Adipocyte (in vitro differentiated cells): ENCODE results near the gene ARMC6.

Source experiments
- DNase-seq: peaks from one replicate; pipeline ENCODE4 v3.0.0-alpha.2; 2015; ENCODE audit warnings: low read depth
- H3K27me3 ChIP-seq: replicated peaks from 2 replicates; pipeline ENCODE4 v1.7.0; 2013; ENCODE audit warnings: mild to moderate bottlenecking, low read length, moderate library complexity; ENCODE audit not compliant: control insufficient read depth, insufficient read depth
- H3K36me3 ChIP-seq: 2 replicates; pipeline ENCODE4 v1.7.0; 2013; ENCODE audit warnings: low read length, mild to moderate bottlenecking, moderate library complexity; ENCODE audit not compliant: control insufficient read depth, insufficient read depth, severe bottlenecking
- H3K4me1 ChIP-seq: 2 replicates; pipeline ENCODE4 v1.7.0; 2013; ENCODE audit warnings: mild to moderate bottlenecking, low read length, moderate library complexity; ENCODE audit not compliant: control insufficient read depth, insufficient read depth
- H3K4me3 ChIP-seq: 2 replicates; pipeline ENCODE4 v1.7.0; 2013; ENCODE audit warnings: mild to moderate bottlenecking, low read length, moderate library complexity
- H3K9ac ChIP-seq: 2 replicates; pipeline ENCODE4 v1.7.0; 2013; ENCODE audit warnings: mild to moderate bottlenecking, low read length, moderate library complexity
- H3K9me3 ChIP-seq: 2 replicates; pipeline ENCODE4 v1.7.0; 2013; ENCODE audit warnings: mild to moderate bottlenecking, low read length, moderate library complexity; ENCODE audit not compliant: control insufficient read depth

Gene ARMC6

GRCh38 chr19:19033426-19034203, at the start of gene ARMC6, which contains the start of gene SUGP2:
TSS of gene ARMC6 (plus strand) at chr19:19033603. CDS start at chr19:19034210, 607 bp downstream.
TSS of gene SUGP2 (minus strand) at chr19:19033517. CDS start at chr19:19031071, 2,446 bp downstream.
- H3K4me1 ChIP-seq, result peaks cover 15% of the 10 kb centered on the region
- peak within 1 kb of the TSS; percentile 98 for H3K9ac ChIP-seq
- no peaks in the 10 kb centered on the region for H3K9me3 ChIP-seq
- DNase-seq, result peak; percentile 94
- peak within 1 kb of the TSS; percentile 96 for H3K4me3 ChIP-seq
- peaks cover 24% of the 10 kb centered on the region for H3K36me3 ChIP-seq
- no peaks in the 10 kb centered on the region for H3K27me3 ChIP-seq

GRCh38 chr19:18984251-18984650, 49.2 kb upstream of the ARMC6 start:
- H3K9ac ChIP-seq, result no peak overlapping the region
- H3K4me3 ChIP-seq, result no peak overlapping the region

GRCh38 chr19:18985257-18985656, 48.1 kb upstream of the ARMC6 start:
- H3K9me3 ChIP-seq, result no peaks in the 10 kb centered on the region
- no peaks in the 10 kb centered on the region for H3K4me1 ChIP-seq
- no peak overlapping the region for H3K4me3 ChIP-seq
- H3K36me3 ChIP-seq, result no peaks in the 10 kb centered on the region
- peaks cover 18% of the 10 kb centered on the region for H3K27me3 ChIP-seq
- no peak for DNase-seq
- no peak overlapping the region for H3K9ac ChIP-seq

More at GRCh38 chr19:18984251-18984650, 49.2 kb upstream of the ARMC6 start:
- DNase-seq, result no peak
- H3K9me3 ChIP-seq, result no peaks in the 10 kb centered on the region
- no peaks in the 10 kb centered on the region for H3K36me3 ChIP-seq
- no peaks in the 10 kb centered on the region for H3K4me1 ChIP-seq
- H3K27me3 ChIP-seq, result peaks cover 18% of the 10 kb centered on the region

- Histone ChIP-seq H3K27me3 (peaks cover 15% of the 10 kb centered on the region), H3K4me3 (no peak overlapping the region), H3K9me3 (no peaks in the 10 kb centered on the region), H3K9ac (no peak overlapping the region), H3K36me3 (peaks cover 17% of the 10 kb centered on the region), H3K4me1 (no peaks in the 10 kb centered on the region)
- DNase-seq, result no peak
Observed at GRCh38 chr19:18987456-18987855, 45.9 kb upstream of the ARMC6 start.

GRCh38 chr19:18989316-18989715, 44.1 kb upstream of the ARMC6 start:
- Histone ChIP-seq H3K27me3 (peaks cover 1% of the 10 kb centered on the region), H3K9ac (no peak overlapping the region), H3K9me3 (no peaks in the 10 kb centered on the region), H3K4me3 (no peak overlapping the region), H3K36me3 (peaks cover 36% of the 10 kb centered on the region), H3K4me1 (no peaks in the 10 kb centered on the region)
- no peak for DNase-seq

- Histone ChIP-seq H3K27me3 (no peaks in the 10 kb centered on the region), H3K36me3 (peaks cover 42% of the 10 kb centered on the region), H3K4me3 (no peak overlapping the region), H3K9ac (no peak overlapping the region), H3K9me3 (no peaks in the 10 kb centered on the region), H3K4me1 (no peaks in the 10 kb centered on the region)
- no peak for DNase-seq
Observed at GRCh38 chr19:18990128-18990708, 43.2 kb upstream of the ARMC6 start.

- H3K4me1 ChIP-seq, result peaks cover 3% of the 10 kb centered on the region
- no peak overlapping the region for H3K4me3 ChIP-seq
- no peaks in the 10 kb centered on the region for H3K9me3 ChIP-seq
- H3K36me3 ChIP-seq, result peaks cover 42% of the 10 kb centered on the region
- DNase-seq, result no peak
- no peak overlapping the region for H3K9ac ChIP-seq
- no peaks in the 10 kb centered on the region for H3K27me3 ChIP-seq
Observed at GRCh38 chr19:18991006-18991405, 42.4 kb upstream of the ARMC6 start.

GRCh38 chr19:18991468-18991867, 41.9 kb upstream of the ARMC6 start:
- Histone ChIP-seq H3K4me3 (no peak overlapping the region), H3K4me1 (peaks cover 7% of the 10 kb centered on the region), H3K9me3 (no peaks in the 10 kb centered on the region), H3K27me3 (no peaks in the 10 kb centered on the region), H3K9ac (no peak overlapping the region), H3K36me3 (peaks cover 42% of the 10 kb centered on the region)
- no peak for DNase-seq

- DNase-seq, result no peak
- H3K27me3 ChIP-seq, result no peaks in the 10 kb centered on the region
- peaks cover 43% of the 10 kb centered on the region for H3K36me3 ChIP-seq
- peaks cover 7% of the 10 kb centered on the region for H3K4me1 ChIP-seq
- H3K9ac ChIP-seq, result no peak overlapping the region
- H3K4me3 ChIP-seq, result no peak overlapping the region
- no peaks in the 10 kb centered on the region for H3K9me3 ChIP-seq
Observed at GRCh38 chr19:18992696-18993095, 40.7 kb upstream of the ARMC6 start.

- Histone ChIP-seq H3K9ac (no peak overlapping the region), H3K27me3 (no peaks in the 10 kb centered on the region), H3K9me3 (no peaks in the 10 kb centered on the region), H3K4me1 (peaks cover 7% of the 10 kb centered on the region), H3K4me3 (no peak overlapping the region), H3K36me3 (peaks cover 47% of the 10 kb centered on the region)
- DNase-seq, result no peak
Observed at GRCh38 chr19:18993115-18993514, 40.3 kb upstream of the ARMC6 start.

GRCh38 chr19:18995804-18996241, 37.6 kb upstream of the ARMC6 start:
- no peak overlapping the region for H3K4me3 ChIP-seq
- DNase-seq, result peak; percentile 88
- no peaks in the 10 kb centered on the region for H3K27me3 ChIP-seq
- H3K9me3 ChIP-seq, result no peaks in the 10 kb centered on the region
- H3K36me3 ChIP-seq, result peaks cover 68% of the 10 kb centered on the region
- H3K4me1 ChIP-seq, result peaks cover 7% of the 10 kb centered on the region
- H3K9ac ChIP-seq, result peak overlapping the region; percentile 1
